NT2/D1 (cell line): ENCODE measurements around the gene SH2D5.

Source experiments
- SUZ12 ChIP-seq: IDR thresholded peaks from 2 replicates; pipeline ENCODE4 v1.6.1; 2011; ENCODE audit not compliant: insufficient read length, insufficient read depth; ENCODE audit errors: extremely low read depth
- YY1 ChIP-seq: IDR thresholded peaks from 2 replicates; pipeline ENCODE4 v1.6.1; 2011; ENCODE audit not compliant: insufficient read length, insufficient read depth
- ZNF274 ChIP-seq: IDR thresholded peaks from 2 replicates; pipeline ENCODE4 v1.6.1; 2011; ENCODE audit warnings: mild to moderate bottlenecking, low read depth, low read length

DNA sequence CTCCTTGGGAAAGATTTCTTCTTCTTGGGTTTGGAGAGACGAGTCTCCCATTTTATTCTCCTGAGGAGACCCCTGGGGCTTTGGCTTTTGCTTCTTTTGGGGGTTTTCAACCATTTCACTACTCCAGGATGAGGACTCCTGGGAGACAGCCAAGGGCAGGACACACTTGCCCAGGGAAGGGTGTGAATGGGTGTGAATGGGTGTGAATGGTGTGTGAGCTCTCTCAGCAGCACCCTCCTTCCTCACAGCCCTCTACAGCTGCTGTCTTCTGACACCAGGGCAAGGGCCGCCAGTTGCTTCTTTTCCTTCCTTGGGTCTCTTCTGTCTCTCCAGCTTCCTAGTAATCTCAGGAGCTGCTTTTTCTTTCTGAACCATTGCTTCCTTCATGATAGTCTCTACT is 38.9 kb downstream of the SH2D5 start:
- TF ChIP-seq YY1 (no peak), ZNF274 (no peak), SUZ12 (no peak)
